H1 (cell line): ENCODE results near the gene NCLN. TPM values are rescaled to one million over a fixed set of nuclear protein-coding genes. Genes with fewer than 3 reads are reported as not detected.

Experiments used
- CTCF ChIA-PET: fragments of 300-600 bp; sonication (Branson Sonifier 250); formaldehyde crosslinking; loops from one replicate; lab custom pipeline; 2021; ENCODE audit not compliant: partially characterized antibody; lab: Charles Lee
- POLR2A ChIA-PET: fragments of 300-600 bp; sonication (Branson Sonifier 250); formaldehyde crosslinking; loops from one replicate; lab custom pipeline; 2021; ENCODE audit warnings: inconsistent platforms; ENCODE audit not compliant: partially characterized antibody; lab: Charles Lee
- DNase-seq, 2 experiments: peaks; one replicate each; pipeline versions ENCODE4 v3.0.0 to v3.0.0-alpha.2; 2010 to 2022; ENCODE audit warnings: low spot score in 2 of 2, low read depth in 1 of 2, mixed read lengths in 1 of 2
- FAIRE-seq: peaks from 2 replicates; lab custom pipeline; 2011; peaks lifted over from hg19 to GRCh38; lab: Jason Lieb, UNC
- H2AFZ ChIP-seq: 2 replicates; pipeline ENCODE4 v1.8.1; 2012; ENCODE audit warnings: low read length, inconsistent platforms
- H2AK5ac ChIP-seq: 2 replicates; pipeline ENCODE4 v1.6.1; 2013; ENCODE audit warnings: low read depth, low read length
- H2BK120ac ChIP-seq: replicated peaks from 2 replicates; pipeline ENCODE3; 2013; ENCODE audit warnings: low read depth, low read length, inconsistent platforms
- H2BK12ac ChIP-seq: 2 replicates; pipeline ENCODE4 v1.6.1; 2013; ENCODE audit warnings: low read depth, low read length
- H2BK15ac ChIP-seq: 2 replicates; pipeline ENCODE4 v1.6.1; 2013; ENCODE audit warnings: low read length
- H2BK20ac ChIP-seq: 2 replicates; pipeline ENCODE4 v1.6.1; 2013; ENCODE audit warnings: low read length
- H2BK5ac ChIP-seq: 2 replicates; pipeline ENCODE4 v1.6.1; 2013; ENCODE audit warnings: low read depth, low read length
- H3K14ac ChIP-seq: 2 replicates; pipeline ENCODE4 v1.6.1; 2013; ENCODE audit warnings: inconsistent platforms; ENCODE audit not compliant: insufficient read length
- H3K18ac ChIP-seq: 2 replicates; pipeline ENCODE4 v1.6.1; 2013; ENCODE audit warnings: low read length; ENCODE audit errors: extremely low read depth
- H3K23ac ChIP-seq: 2 replicates; pipeline ENCODE4 v1.6.1; 2013; ENCODE audit warnings: inconsistent platforms; ENCODE audit not compliant: insufficient read length
- H3K23me2 ChIP-seq: 2 replicates; pipeline ENCODE4 v1.6.1; 2013; ENCODE audit warnings: low read depth, low read length
- H3K27ac ChIP-seq: 2 replicates; pipeline ENCODE4 v1.6.1; 2011; ENCODE audit warnings: low read depth, low read length, inconsistent platforms
- H3K27me3 ChIP-seq, 4 experiments: replicated peaks in 1 of 4; 1 replicate in 1 of 4; 2 replicates in 3 of 4; pipeline versions ENCODE4 v1.6.1 to v1.8.1; 2011 to 2013; ENCODE audit warnings: low read length in 3 of 4, mild to moderate bottlenecking in 3 of 4, inconsistent platforms in 2 of 4, mixed read lengths in 2 of 4, moderate library complexity in 1 of 4; ENCODE audit not compliant: control insufficient read depth in 3 of 4, insufficient read depth in 3 of 4; ENCODE audit errors: extremely low read depth in 1 of 4
- H3K36me3 ChIP-seq, 4 experiments: 2 replicates each; pipeline versions ENCODE4 v1.6.1 to v1.8.1; 2011 to 2013; ENCODE audit warnings: mild to moderate bottlenecking in 4 of 4, low read length in 3 of 4, moderate library complexity in 2 of 4, control low read depth in 1 of 4, inconsistent platforms in 1 of 4; ENCODE audit not compliant: insufficient read depth in 4 of 4, control insufficient read depth in 2 of 4
- H3K4ac ChIP-seq: replicated peaks from 2 replicates; pipeline ENCODE3; 2013; ENCODE audit warnings: low read length, low read depth, mixed read lengths, inconsistent platforms; ENCODE audit not compliant: insufficient read length
- H3K4me1 ChIP-seq, 4 experiments: replicated peaks in 1 of 4; 1 replicate in 1 of 4; 2 replicates in 3 of 4; pipeline versions ENCODE4 v1.6.1 to v1.8.1; 2011 to 2013; ENCODE audit warnings: low read length in 3 of 4, inconsistent platforms in 2 of 4, mixed read lengths in 1 of 4; ENCODE audit not compliant: insufficient read depth in 4 of 4, control insufficient read depth in 3 of 4
- H3K4me2 ChIP-seq, 2 experiments: 2 replicates each; pipeline versions ENCODE4 v1.6.1 to v1.8.1; 2011 to 2013; ENCODE audit warnings: low read depth in 2 of 2, low read length in 2 of 2, control low read depth in 1 of 2, inconsistent platforms in 1 of 2, mild to moderate bottlenecking in 1 of 2; ENCODE audit not compliant: insufficient read depth in 1 of 2
- H3K4me3 ChIP-seq, 4 experiments: fragments of 200-600, 300-600 bp in 1 of 4; sonication (generic), shearing (Covaris generic), sonication (Bioruptor Twin) in 1 of 4; 2 replicates each; pipeline versions ENCODE4 v1.5.1 to v1.8.1; 2011 to 2016; ENCODE audit warnings: low read length in 4 of 4, low read depth in 3 of 4, control low read depth in 2 of 4, inconsistent platforms in 2 of 4, mild to moderate bottlenecking in 2 of 4, mixed read lengths in 1 of 4, moderate library complexity in 1 of 4; ENCODE audit not compliant: insufficient read depth in 2 of 4; ENCODE audit errors: extremely low read depth in 1 of 4
- H3K56ac ChIP-seq: replicated peaks from 2 replicates; pipeline ENCODE3; 2013; ENCODE audit warnings: low read depth, mild to moderate bottlenecking, mixed read lengths, low read length, inconsistent platforms; ENCODE audit not compliant: insufficient read length
- H3K79me1 ChIP-seq: 2 replicates; pipeline ENCODE4 v1.6.1; 2013; ENCODE audit warnings: low read depth, low read length, control low read depth
- H3K79me2 ChIP-seq, 2 experiments: 2 replicates each; pipeline versions ENCODE4 v1.6.1 to v1.8.1; 2012 to 2013; ENCODE audit warnings: low read length in 2 of 2, mild to moderate bottlenecking in 2 of 2, inconsistent platforms in 1 of 2; ENCODE audit not compliant: insufficient read depth in 2 of 2, control insufficient read depth in 1 of 2
- H3K9ac ChIP-seq, 4 experiments: replicated peaks in 1 of 4; 1 replicate in 1 of 4; 2 replicates in 3 of 4; pipeline versions ENCODE4 v1.6.1 to v1.8.1; 2011 to 2013; ENCODE audit warnings: low read depth in 3 of 4, low read length in 3 of 4, control low read depth in 2 of 4, mild to moderate bottlenecking in 2 of 4, moderate library complexity in 2 of 4, inconsistent platforms in 1 of 4; ENCODE audit errors: extremely low read depth in 1 of 4
- H3K9me3 ChIP-seq, 2 experiments: 2 replicates each; pipeline versions ENCODE4 v1.6.1 to v1.8.1; 2012 to 2013; ENCODE audit warnings: mild to moderate bottlenecking in 2 of 2, moderate library complexity in 2 of 2, control low read depth in 1 of 2, inconsistent platforms in 1 of 2, low read depth in 1 of 2, low read length in 1 of 2, mixed read lengths in 1 of 2; ENCODE audit not compliant: insufficient read depth in 2 of 2
- H4K20me1 ChIP-seq, 2 experiments: replicated peaks in 1 of 2; 2 replicates each; pipeline versions ENCODE3 to v1.8.1; 2011 to 2013; ENCODE audit warnings: inconsistent platforms in 2 of 2, low read length in 2 of 2, mild to moderate bottlenecking in 1 of 2; ENCODE audit not compliant: insufficient read depth in 2 of 2, control insufficient read depth in 1 of 2
- H4K5ac ChIP-seq: 2 replicates; pipeline ENCODE4 v1.6.1; 2013; ENCODE audit warnings: low read length, low read depth, mixed read lengths, inconsistent platforms; ENCODE audit not compliant: insufficient read length
- H4K8ac ChIP-seq: 2 replicates; pipeline ENCODE4 v1.8.0; 2013; ENCODE audit warnings: mild to moderate bottlenecking, moderate library complexity, low read length, inconsistent platforms; ENCODE audit not compliant: insufficient read depth; ENCODE audit errors: extremely low read depth
- H4K91ac ChIP-seq: replicated peaks from 2 replicates; pipeline ENCODE3; 2013; ENCODE audit warnings: low read length, mixed read lengths, inconsistent platforms; ENCODE audit not compliant: insufficient read length
- BACH1 ChIP-seq: IDR thresholded peaks from 2 replicates; pipeline ENCODE4 v1.6.1; 2012; ENCODE audit warnings: low read length, improper control_type of control experiment
- BCL11A ChIP-seq, 2 experiments: IDR thresholded peaks; one replicate each; pipeline ENCODE4 v1.6.1; 2011; ENCODE audit warnings: low read depth in 2 of 2, low read length in 2 of 2, mild to moderate bottlenecking in 2 of 2
- BRCA1 ChIP-seq: IDR thresholded peaks from 2 replicates; pipeline ENCODE4 v1.6.1; 2012; ENCODE audit warnings: low read depth, low read length, improper control_type of control experiment
- CHD1 ChIP-seq: IDR thresholded peaks from 2 replicates; pipeline ENCODE4 v1.6.1; 2012; ENCODE audit warnings: low read depth, low read length, improper control_type of control experiment
- EGR1 ChIP-seq: IDR thresholded peaks from 2 replicates; pipeline ENCODE4 v1.6.1; 2011; ENCODE audit warnings: low read depth, low read length, borderline replicate concordance
- EP300 ChIP-seq, 2 experiments: IDR thresholded peaks; 1 replicate in 1 of 2; 2 replicates in 1 of 2; pipeline ENCODE4 v1.6.1; 2011 to 2012; ENCODE audit warnings: low read depth in 2 of 2, low read length in 2 of 2, mild to moderate bottlenecking in 2 of 2, borderline replicate concordance in 1 of 2, inconsistent platforms in 1 of 2, moderate library complexity in 1 of 2
- JUN ChIP-seq: IDR thresholded peaks from 2 replicates; pipeline ENCODE4 v1.6.1; 2011; ENCODE audit warnings: low read depth, mild to moderate bottlenecking, improper control_type of control experiment, low read length
- JUND ChIP-seq: IDR thresholded peaks from 2 replicates; pipeline ENCODE4 v1.6.1; 2011; ENCODE audit warnings: mild to moderate bottlenecking, improper control_type of control experiment, low read length
- KDM1A ChIP-seq: fragments of 200-600, 300-600 bp; sonication (generic); IDR thresholded peaks from 2 replicates; pipeline ENCODE4 v1.7.1; 2016; ENCODE audit warnings: mild to moderate bottlenecking, low read length, borderline replicate concordance
- NRF1 ChIP-seq: IDR thresholded peaks from 2 replicates; pipeline ENCODE4 v1.6.1; 2011; ENCODE audit warnings: mild to moderate bottlenecking, low read depth, low read length, improper control_type of control experiment
- RBBP5 ChIP-seq: IDR thresholded peaks from 2 replicates; pipeline ENCODE4 v1.7.1; 2012; ENCODE audit warnings: low read depth, mild to moderate bottlenecking, inconsistent platforms, low read length, moderate library complexity, borderline replicate concordance
- TBP ChIP-seq: IDR thresholded peaks from 2 replicates; pipeline ENCODE4 v1.6.1; 2011; ENCODE audit warnings: low read depth, low read length, improper control_type of control experiment
- YY1 ChIP-seq: IDR thresholded peaks from 2 replicates; pipeline ENCODE4 v1.6.1; 2011; ENCODE audit warnings: low read depth, mild to moderate bottlenecking, low read length
- WGBS, 2 experiments: shearing (Covaris generic) in 1 of 2; methylation state at CpG; one replicate each; pipeline versions ENCODE4 v1.1.6 to v1.1.7; 2013 to 2015; ENCODE audit warnings: low lambda C conversion rate in 2 of 2, mixed read lengths in 2 of 2, inconsistent platforms in 1 of 2, low coverage in 1 of 2, missing lambda C conversion rate in 1 of 2; ENCODE audit not compliant: insufficient replicate concordance in 2 of 2, insufficient coverage in 1 of 2, insufficient read length in 1 of 2; ENCODE audit errors: extremely low coverage in 1 of 2, missing lambda C conversion rate in 1 of 2; 5-methylcytosine and 5-hydroxymethylcytosine counted together
- polyA plus RNA-seq, 7 experiments: library from polyadenylated mRNA; depleted of rRNA in 3 of 7; stranded (reverse) in 5 of 7; unstranded in 2 of 7; fragments of >200 nt in 5 of 7; fragments of 200-250 nt in 2 of 7; gene quantifications; 1 replicate in 5 of 7; 2 replicates in 1 of 7; 4 replicates in 1 of 7; pipeline versions ENCODE4 v1.2.1 to v1.2.3, GENCODE V29; 2011 to 2013; ENCODE audit warnings: missing spikeins in 2 of 7, mixed read lengths in 2 of 7
- total RNA-seq: library from RNA; stranded (reverse); fragmentation: NEBNext Ultra II Directional; extraction: Animal tissue kit (Norgen Biotek cat#: 25700); gene quantifications from 2 replicates; pipeline ENCODE4 v1.2.1, GENCODE V29; 2021
- TF ChIP-seq, protein P1 (sequence below): IDR thresholded peaks from 2 replicates; pipeline ENCODE4 v1.6.1; 2011; ENCODE audit warnings: low read depth, mild to moderate bottlenecking, low read length; ENCODE audit not compliant: insufficient read depth

NCLN gene
- total and polyA plus RNA-seq, 2 of the 8 experiments (the other 6 are each of a cell fraction or from before 2014, with no cell fraction given), result 89.2 to 103 TPM

DNA sequence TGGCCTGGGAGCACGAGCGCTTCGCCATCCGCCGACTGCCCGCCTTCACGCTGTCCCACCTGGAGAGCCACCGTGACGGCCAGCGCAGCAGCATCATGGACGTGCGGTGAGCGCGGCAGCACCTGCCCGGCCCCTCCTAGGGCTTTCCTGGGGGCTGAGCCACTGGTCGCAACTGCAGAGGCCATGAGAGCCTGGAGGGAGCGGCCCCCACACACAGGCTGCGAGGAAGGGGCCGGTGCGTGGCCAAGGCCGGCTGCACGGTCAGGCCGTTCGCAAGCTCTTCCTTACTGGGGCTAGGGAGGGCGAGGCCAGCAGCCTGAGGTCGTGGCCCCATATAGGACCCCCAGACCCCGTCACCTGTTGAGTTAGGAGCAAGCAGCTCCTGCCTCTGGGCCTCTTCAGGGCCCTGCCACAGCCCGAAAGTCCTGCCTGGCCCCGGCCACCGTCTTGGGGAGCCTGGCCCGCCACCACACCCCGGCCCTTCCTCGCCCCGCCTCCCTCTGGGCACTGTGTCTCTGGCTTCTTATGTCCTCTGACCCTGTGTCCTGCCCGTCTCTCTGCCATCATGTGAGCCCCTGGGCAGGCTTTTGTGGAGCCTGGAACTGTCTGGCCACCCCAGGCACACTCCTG lies 19.0 kb downstream of the NCLN start:
- Histone ChIP-seq H3K27me3 (no peaks in the 10 kb centered on the region), H3K9ac (no peak overlapping the region), H2BK12ac (no peak overlapping the region), H3K23me2 (no peaks in the 10 kb centered on the region), H3K27ac (no peak overlapping the region), H3K4me3 (no peak overlapping the region), H2BK15ac (no peak overlapping the region), H3K14ac (no peak overlapping the region), H2BK5ac (no peak overlapping the region), H2BK20ac (no peak overlapping the region), H4K91ac (no peak overlapping the region), H4K8ac (no peak overlapping the region), H3K18ac (no peak overlapping the region), H3K9me3 (no peaks in the 10 kb centered on the region), H3K4me1 (no peaks in the 10 kb centered on the region; a peak in 1 of 7 replicates), H2AFZ (no peak overlapping the region), H2BK120ac (no peak overlapping the region), H3K4ac (no peak overlapping the region), H3K56ac (no peak overlapping the region), H3K4me2 (no peak overlapping the region), H2AK5ac (no peak overlapping the region), H3K23ac (no peak overlapping the region), H3K79me1 (no peaks in the 10 kb centered on the region), H3K36me3 (peaks cover 5 to 53% (median 17%) of the 10 kb centered on the region in 4 experiments; a peak in 5 of 8 replicates), H4K5ac (no peak overlapping the region), H3K79me2 (no peaks in the 10 kb centered on the region), H4K20me1 (peaks cover 0 to 16% of the 10 kb centered on the region in 2 experiments)
- FAIRE-seq, result no peak
- WGBS, 2 experiments, result 90% methylated on average over 33 of the region's 35 CpGs; no CpG with 5 or more reads in 1 of the 2 experiments
- no peak for DNase-seq
- POLR2A ChIA-PET, result interaction anchor here (1.0 kb wide), 1 partner anchor 9 kb away, joined by 3 read pairs; no protein-coding TSS in a partner anchor
- CTCF ChIA-PET, result no interaction called here
- TF ChIP-seq CHD1, result no peak
- no peak for TF ChIP-seq RBBP5
- no peak for TF ChIP-seq BACH1
- TF ChIP-seq JUN, result no peak
- TF ChIP-seq KDM1A, result no peak
- no peak for TF ChIP-seq YY1
- TF ChIP-seq, protein P1, sequence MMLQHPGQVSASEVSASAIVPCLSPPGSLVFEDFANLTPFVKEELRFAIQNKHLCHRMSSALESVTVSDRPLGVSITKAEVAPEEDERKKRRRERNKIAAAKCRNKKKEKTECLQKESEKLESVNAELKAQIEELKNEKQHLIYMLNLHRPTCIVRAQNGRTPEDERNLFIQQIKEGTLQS, result no peak
- no peak for TF ChIP-seq NRF1
- no peak for TF ChIP-seq EGR1
- no peak for TF ChIP-seq TBP
- TF ChIP-seq BCL11A (IDR thresholded peaks at IDR 0.05; ENCODE audit: low read depth in 2 of 2, low read length in 2 of 2), result no peak
- no peak for TF ChIP-seq JUND
- TF ChIP-seq BRCA1, result no peak
- TF ChIP-seq EP300 (IDR thresholded peaks at IDR 0.05; ENCODE audit: borderline replicate concordance in 1 of 2, low read depth in 2 of 2, low read length in 2 of 2), result no peak
